GM19452 (cell line): ENCODE data around the gene ABCB1.
A peak's percentile ranks its signal among the peaks of the same experiment; 100 is the strongest.
"Not testable (repeated sequence)": the region's sequence is repeated elsewhere in the genome, so short reads cannot be mapped to it uniquely, and the experiment has no call there.

ENCODE experiments used
- ATAC-seq: cut with Tn5 transposase; IDR thresholded peaks from one replicate; pipeline ENCODE4 v1.9.1; 2021; ENCODE audit not compliant: unreplicated experiment

ABCB1 gene

GRCh38 chr7:87474533-87475358 lies 125.9 kb downstream of the ABCB1 start:
- ATAC-seq, result peak; percentile 68

GRCh38 chr7:87473986-87474385 lies 126.7 kb downstream of the ABCB1 start:
- peak; percentile 14 for ATAC-seq

GRCh38 chr7:87473192-87473591 lies 127.5 kb downstream of the ABCB1 start:
- no peak for ATAC-seq

GRCh38 chr7:87471473-87471872 lies 129.2 kb downstream of the ABCB1 start:
- no peak for ATAC-seq

GRCh38 chr7:87469204-87469603 lies 131.5 kb downstream of the ABCB1 start:
- not testable (repeated sequence) for ATAC-seq

GRCh38 chr7:87465534-87465880 lies 135.2 kb downstream of the ABCB1 start:
- not testable (repeated sequence) for ATAC-seq

- not testable (repeated sequence) for ATAC-seq
These were observed 135.7 kb downstream of the ABCB1 start for GRCh38 chr7:87464830-87465533.

GRCh38 chr7:87463982-87464381 lies 136.7 kb downstream of the ABCB1 start:
- no peak for ATAC-seq

GRCh38 chr7:87460444-87460843 lies 140.2 kb downstream of the ABCB1 start:
- ATAC-seq, result not testable (repeated sequence)

GRCh38 chr7:87459941-87460340 lies 140.7 kb downstream of the ABCB1 start:
- no peak for ATAC-seq

- no peak for ATAC-seq
These were observed 142.5 kb downstream of the ABCB1 start for GRCh38 chr7:87458148-87458547.

GRCh38 chr7:87456247-87456646 lies 144.4 kb downstream of the ABCB1 start:
- no peak for ATAC-seq
